M059J (cell line): ENCODE measurements around the gene GRK7. TPM values are rescaled to one million over a fixed set of nuclear protein-coding genes. Genes with fewer than 3 reads are reported as not detected.
A peak's percentile ranks its signal among the peaks of the same experiment; 100 is the strongest.

Source experiments
- DNase-seq: peaks from one replicate; pipeline ENCODE4 v3.0.0-alpha.2; 2012; ENCODE audit warnings: low read depth
- total RNA-seq: library from RNA; depleted of rRNA; stranded (reverse); fragments of >200 nt; shearing (Covaris generic); gene quantifications from 2 replicates; pipeline ENCODE4 v1.2.3, GENCODE V29; 2014; rRNA removed

GRK7 gene
- total RNA-seq: not detected in 2 replicates

DNA sequence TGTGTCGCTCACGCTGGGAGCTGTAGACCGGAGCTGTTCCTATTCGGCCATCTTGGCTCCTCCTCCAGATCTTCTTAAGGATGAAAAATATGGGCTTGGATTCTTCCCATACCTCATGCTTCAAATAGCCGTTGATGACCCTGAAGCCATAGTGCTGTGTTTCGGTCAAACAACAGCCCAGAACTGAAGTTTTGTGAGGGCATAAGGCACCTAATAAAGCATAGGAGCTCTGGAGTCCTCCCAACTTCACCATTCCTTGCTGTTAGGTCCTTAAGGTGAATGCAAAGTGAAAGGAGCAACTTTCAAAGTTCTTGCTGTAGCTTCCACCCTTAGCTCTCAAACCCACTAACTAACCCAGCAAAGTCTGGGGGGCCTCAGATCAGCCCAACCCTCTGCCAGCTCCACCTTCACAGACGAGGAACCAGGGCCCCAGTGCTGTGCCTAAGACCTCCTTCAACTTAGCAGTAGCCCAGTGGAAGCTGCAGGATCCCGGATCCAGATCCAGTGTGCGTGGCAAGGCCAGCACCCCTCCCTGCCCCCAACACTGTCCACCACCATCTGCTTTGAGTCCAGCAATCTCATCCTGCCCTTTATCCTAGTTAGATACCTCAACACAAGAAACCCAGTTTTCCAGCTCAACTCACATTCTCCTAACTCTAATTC is at the start of gene GRK7:
Gene GRK7, plus strand, starts transcription at position 321 of the 663 bp plus-strand sequence. CDS start 14,877 bp downstream, outside the sequence.
- no peak for DNase-seq

DNA sequence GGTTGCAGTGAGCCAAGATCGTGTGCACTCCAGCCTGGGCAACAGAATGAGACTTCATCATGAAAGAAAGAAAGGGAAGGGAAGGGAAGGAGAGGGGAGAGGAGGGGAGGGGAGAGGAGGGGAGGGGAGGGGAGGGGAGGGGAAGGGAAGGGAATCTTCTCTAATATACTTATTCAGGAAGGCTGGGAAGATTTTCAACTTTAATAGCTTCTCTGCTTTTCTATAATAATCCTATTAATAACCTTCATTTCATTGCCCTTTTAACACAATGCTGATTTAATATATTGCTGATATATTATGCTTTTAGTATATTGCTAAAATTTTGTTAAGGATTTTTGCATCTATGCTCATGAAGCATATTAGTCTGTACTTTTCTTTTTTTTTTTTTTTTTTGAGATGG is 48.5 kb upstream of the GRK7 start:
- no peak for DNase-seq

DNA sequence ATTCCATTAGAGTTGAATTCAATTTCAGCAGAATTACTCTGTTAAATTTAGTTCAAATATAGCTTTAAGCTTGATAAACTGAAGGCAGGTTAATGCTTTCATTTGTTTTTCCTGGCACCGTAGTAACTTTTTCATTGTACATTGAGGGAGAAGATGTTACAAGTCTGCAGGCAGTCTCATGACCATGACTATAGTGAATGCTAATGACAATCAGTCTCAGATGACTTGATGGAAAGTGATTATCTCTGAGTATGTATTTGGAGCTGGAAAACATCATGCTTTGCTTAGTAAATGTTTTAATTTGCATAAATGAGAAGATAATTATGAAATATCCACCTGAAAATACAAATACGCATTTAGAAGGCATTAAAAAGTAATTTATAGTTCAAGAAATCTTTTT is 41.1 kb upstream of the GRK7 start:
- no peak for DNase-seq

DNA sequence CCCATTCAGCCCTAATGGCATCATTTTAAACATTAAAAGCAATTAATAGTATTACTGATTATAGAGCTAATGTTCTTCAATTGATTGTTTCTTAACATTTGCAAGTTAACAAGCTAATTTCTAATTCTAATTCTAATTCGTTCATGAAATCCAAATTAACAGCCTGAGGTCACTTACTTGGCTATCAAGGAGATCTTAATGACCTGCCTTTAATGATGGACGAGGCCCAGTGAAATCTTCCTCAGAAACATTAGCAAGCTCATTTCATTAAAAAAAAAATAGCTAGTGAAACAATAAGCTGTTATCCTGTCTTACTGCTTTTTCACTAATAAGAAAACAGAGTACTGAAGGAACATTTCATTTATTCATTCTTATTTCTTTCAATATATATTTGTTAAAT is 40.6 kb upstream of the GRK7 start:
- DNase-seq: no peak

GRCh38 chr3:141723255-141723654 is 40.0 kb upstream of the GRK7 start:
- no peak for DNase-seq

GRCh38 chr3:141724186-141724585 is 39.0 kb upstream of the GRK7 start:
- no peak for DNase-seq

GRCh38 chr3:141725036-141725435 is 38.2 kb upstream of the GRK7 start:
- DNase-seq: no peak

GRCh38 chr3:141726483-141726882 is 36.7 kb upstream of the GRK7 start:
- no peak for DNase-seq

DNA sequence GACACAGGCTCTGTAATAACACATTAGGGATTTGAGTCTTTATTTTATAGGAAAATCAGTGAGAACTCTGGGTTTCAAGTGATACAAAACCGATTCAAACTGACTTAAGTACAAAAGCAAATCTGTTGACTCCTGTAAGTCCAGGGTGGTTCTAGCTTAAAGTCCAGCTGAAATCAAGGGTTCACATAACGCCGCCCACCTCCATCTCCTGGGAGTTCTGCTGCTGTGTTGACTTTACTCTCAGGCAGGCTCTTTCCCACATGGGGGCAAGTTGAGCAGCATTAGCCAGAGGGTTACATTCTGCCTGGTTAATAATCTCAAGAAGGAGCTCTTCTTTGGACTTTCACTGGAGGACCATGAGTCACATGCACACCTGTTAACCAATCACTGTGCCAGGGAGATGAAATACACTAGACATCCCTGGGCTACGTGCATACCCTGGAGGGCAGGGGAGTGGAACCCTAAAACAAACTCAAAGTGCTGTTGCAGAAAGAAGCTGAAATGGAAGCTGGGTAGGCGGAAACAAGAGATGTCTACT is 34.8 kb upstream of the GRK7 start:
- no peak for DNase-seq

GRCh38 chr3:141729240-141729639 is 34.0 kb upstream of the GRK7 start:
- DNase-seq: no peak

- peak; percentile 46 for DNase-seq
These were observed 28.0 kb upstream of the GRK7 start for GRCh38 chr3:141735176-141735575.

GRCh38 chr3:141735770-141736465 is 27.3 kb upstream of the GRK7 start:
- no peak for DNase-seq

- no peak for DNase-seq
These were observed 26.1 kb upstream of the GRK7 start for GRCh38 chr3:141737093-141737492.

GRCh38 chr3:141737678-141738021 is 25.6 kb upstream of the GRK7 start:
- no peak for DNase-seq

- DNase-seq: peak; percentile 97
These were observed 25.0 kb upstream of the GRK7 start, which contains the start of gene RNF7 for GRCh38 chr3:141738022-141738890. RNF7 (plus strand) TSS chr3:141738298; CDS start chr3:141738342, 44 bp downstream.

- DNase-seq: peak; percentile 68
These were observed 24.3 kb upstream of the GRK7 start for GRCh38 chr3:141738891-141739363.

- DNase-seq: no peak
These were observed 23.5 kb upstream of the GRK7 start for GRCh38 chr3:141739731-141740130.

- no peak for DNase-seq
These were observed 22.9 kb upstream of the GRK7 start for GRCh38 chr3:141740349-141740748.

DNA sequence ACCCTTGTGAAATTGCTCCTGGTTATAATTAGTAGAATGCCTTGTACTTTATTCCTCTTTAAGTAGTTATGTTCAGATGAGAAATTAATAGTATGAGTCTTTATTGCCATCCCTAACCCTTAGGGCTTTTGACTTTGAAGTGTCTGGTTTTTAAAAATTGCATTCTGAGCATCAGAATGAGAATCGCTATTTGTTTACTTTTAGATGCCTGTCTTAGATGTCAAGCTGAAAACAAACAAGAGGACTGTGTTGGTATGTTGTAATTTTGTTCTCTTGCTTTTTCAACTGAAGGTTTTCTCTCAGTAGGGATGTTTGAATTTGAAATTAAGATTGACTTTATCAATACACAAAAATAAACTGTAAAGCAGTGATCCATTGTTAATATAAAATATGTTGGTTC is 19.9 kb upstream of the GRK7 start:
- DNase-seq: no peak

DNA sequence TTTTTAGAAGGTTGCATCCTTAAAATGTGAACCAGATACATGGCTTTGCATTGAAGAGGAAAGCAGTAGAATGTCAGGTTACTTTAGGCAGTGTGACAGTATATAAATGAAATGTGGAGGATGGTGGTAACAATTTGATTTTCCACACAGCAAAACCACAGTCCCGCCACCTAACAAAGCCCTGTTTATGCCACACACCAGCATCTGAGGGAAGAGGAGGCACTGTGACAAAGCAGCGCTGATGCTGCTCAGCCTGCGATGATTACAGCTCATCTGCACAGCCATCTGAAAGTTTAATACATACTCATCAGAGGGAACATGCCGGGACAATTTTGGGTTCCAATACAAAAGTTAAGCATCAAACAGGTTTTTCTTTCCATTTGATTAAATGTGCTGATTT is 16.2 kb upstream of the GRK7 start:
- peak; percentile 9 for DNase-seq

GRCh38 chr3:141753399-141753798 is 9.8 kb upstream of the GRK7 start:
- DNase-seq: no peak

GRCh38 chr3:141754032-141754431 is 9.2 kb upstream of the GRK7 start:
- DNase-seq: no peak
